ENCODE results near the gene EMC9. TPM values are rescaled to one million over a fixed set of nuclear protein-coding genes. Genes with fewer than 3 reads are reported as not detected.

EMC9 gene
- total RNA-seq, 4 donors from 2014 or later, result 6.4 to 15.4 (median 10.4) TPM

DNA sequence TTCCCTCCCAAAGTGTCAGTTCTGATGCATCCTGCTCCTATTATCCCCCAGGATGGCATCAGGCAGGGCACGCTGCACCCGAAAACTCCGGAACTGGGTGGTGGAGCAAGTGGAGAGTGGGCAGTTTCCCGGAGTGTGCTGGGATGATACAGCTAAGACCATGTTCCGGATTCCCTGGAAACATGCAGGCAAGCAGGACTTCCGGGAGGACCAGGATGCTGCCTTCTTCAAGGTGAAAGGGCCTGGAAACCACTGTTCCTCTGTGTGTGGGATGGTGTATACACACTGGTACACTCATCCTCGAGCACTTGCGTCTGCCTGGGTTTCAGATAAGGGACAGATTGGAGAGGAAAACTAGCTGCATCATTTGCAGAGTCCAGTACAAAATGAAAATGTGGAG, 20.7 kb upstream of the EMC9 start:
- Histone ChIP-seq H3K4me3 (peak overlapping the region; percentile 67 to 71), H3K36me3 (peaks cover 0 to 76% of the 10 kb centered on the region in 2 donors), H3K27ac (peak overlapping the region; percentile 81 to 92 (median 91)), H3K4me1 (peaks cover 0 to 50% (median 24%) of the 10 kb centered on the region in 3 donors), H3K9me3 (no peaks in the 10 kb centered on the region), H3K27me3 (no peaks in the 10 kb centered on the region)
- TF ChIP-seq POLR2A (IDR thresholded peaks at IDR 0.05), result no peak
- no peak for TF ChIP-seq POLR2AphosphoS5 (IDR thresholded peaks at IDR 0.05)
- TF ChIP-seq EP300 (IDR thresholded peaks at IDR 0.05), result no peak
- no peak for TF ChIP-seq CTCF (IDR thresholded peaks at IDR 0.05)
- WGBS, 2 donors (ENCODE audit: low coverage in 1 of 2), result 29% methylated on average over 6 of the region's 8 CpGs; no CpG with 5 or more reads in 1 of the 2 donors
- no peak for ATAC-seq

DNA sequence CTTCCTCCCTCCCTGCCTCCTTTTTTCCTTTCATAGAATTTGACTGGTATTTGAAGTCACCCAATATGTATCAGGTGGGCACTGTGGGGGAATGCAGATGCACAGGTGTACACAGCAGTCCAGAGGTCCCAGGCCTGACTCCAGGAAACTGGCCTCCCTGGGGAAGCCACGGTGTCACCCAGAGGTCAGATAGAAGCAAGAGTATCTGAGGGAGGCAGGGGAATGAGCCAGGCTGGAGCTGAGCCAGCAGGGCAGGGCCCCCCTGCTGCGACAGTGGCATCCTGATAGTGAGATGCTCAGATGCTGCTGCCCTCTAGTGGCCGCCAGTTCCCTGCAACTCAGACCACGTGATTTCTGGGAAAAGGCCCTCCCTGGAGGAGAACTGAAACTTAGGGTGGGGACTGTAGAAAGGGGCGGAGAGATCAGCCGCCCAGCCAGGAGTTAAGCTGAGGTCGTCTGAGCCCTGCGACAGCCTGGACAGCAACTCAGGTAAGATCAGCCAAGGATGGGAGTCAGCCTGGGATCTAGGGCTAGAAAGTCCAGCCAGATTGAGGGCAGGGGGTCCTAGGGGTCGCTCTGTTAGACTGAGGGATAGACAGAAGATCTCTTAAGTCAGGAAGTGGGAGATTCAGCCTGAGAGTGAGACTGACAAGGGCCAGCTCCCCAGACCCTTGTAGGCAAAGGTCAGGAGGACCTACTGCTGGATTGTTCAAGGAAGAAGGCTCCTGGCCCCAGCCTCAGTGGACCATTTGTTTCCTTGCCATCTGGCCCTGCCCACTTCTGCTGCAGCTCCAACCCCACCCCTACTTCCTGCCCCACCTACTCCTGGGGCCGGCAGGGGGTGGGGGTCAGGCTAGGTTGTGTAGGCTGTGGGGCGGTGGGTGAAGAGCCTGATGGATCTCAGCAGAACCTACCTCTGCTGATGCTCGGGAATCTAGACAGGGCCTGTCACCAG, 19.7 kb upstream of the EMC9 start, which contains the start of gene IRF9:
Gene IRF9, plus strand, starts transcription at position 416 of the 955 bp plus-strand sequence. CDS start 880 bp downstream, outside the sequence.
- ATAC-seq, result peak; percentile 94
- H3K36me3 ChIP-seq, result peaks cover 0 to 76% of the 10 kb centered on the region in 2 donors

GRCh38 chr14:24160499-24160849, 19.1 kb upstream of the EMC9 start:
- peak overlapping the region; percentile 13 to 92 (median 91) for H3K27ac ChIP-seq
- H3K27me3 ChIP-seq, result no peaks in the 10 kb centered on the region
- 100% methylated on average over 1 of the region's 4 CpGs; no CpG with 5 or more reads in 1 of the 2 donors for WGBS, 2 donors (ENCODE audit: low coverage in 1 of 2)
- ATAC-seq, result no peak
- H3K9me3 ChIP-seq, result no peaks in the 10 kb centered on the region
- peaks cover 0 to 50% (median 24%) of the 10 kb centered on the region in 3 donors for H3K4me1 ChIP-seq
- peaks cover 0 to 76% of the 10 kb centered on the region in 2 donors for H3K36me3 ChIP-seq
- no peak overlapping the region for H3K4me3 ChIP-seq
- TF ChIP-seq CTCF (IDR thresholded peaks at IDR 0.05) (no peak), POLR2AphosphoS5 (IDR thresholded peaks at IDR 0.05) (no peak), EP300 (IDR thresholded peaks at IDR 0.05) (no peak), POLR2A (IDR thresholded peaks at IDR 0.05) (no peak)

More for the DNA sequence above, 19.7 kb upstream of the EMC9 start, which contains the start of gene IRF9:
- TF ChIP-seq POLR2AphosphoS5 (IDR thresholded peaks at IDR 0.05) (peak; percentile 97), POLR2A (IDR thresholded peaks at IDR 0.05) (peak; percentile 32 to 40), EP300 (IDR thresholded peaks at IDR 0.05) (no peak), CTCF (IDR thresholded peaks at IDR 0.05) (peak in 3 of 4 experiments; percentile 92 to 99 (median 97))
- H3K4me1 ChIP-seq, result peaks cover 0 to 50% (median 24%) of the 10 kb centered on the region in 3 donors
- H3K27ac ChIP-seq, result peak within 1 kb of the TSS; percentile 81 to 92 (median 91)
- 2 to 20% methylated on average over 1 to 7 of the region's 12 CpGs for WGBS, 2 donors (ENCODE audit: low coverage in 1 of 2)
- H3K4me3 ChIP-seq, result peak within 1 kb of the TSS; percentile 67 to 71
- no peaks in the 10 kb centered on the region for H3K9me3 ChIP-seq
- H3K27me3 ChIP-seq, result no peaks in the 10 kb centered on the region

DNA sequence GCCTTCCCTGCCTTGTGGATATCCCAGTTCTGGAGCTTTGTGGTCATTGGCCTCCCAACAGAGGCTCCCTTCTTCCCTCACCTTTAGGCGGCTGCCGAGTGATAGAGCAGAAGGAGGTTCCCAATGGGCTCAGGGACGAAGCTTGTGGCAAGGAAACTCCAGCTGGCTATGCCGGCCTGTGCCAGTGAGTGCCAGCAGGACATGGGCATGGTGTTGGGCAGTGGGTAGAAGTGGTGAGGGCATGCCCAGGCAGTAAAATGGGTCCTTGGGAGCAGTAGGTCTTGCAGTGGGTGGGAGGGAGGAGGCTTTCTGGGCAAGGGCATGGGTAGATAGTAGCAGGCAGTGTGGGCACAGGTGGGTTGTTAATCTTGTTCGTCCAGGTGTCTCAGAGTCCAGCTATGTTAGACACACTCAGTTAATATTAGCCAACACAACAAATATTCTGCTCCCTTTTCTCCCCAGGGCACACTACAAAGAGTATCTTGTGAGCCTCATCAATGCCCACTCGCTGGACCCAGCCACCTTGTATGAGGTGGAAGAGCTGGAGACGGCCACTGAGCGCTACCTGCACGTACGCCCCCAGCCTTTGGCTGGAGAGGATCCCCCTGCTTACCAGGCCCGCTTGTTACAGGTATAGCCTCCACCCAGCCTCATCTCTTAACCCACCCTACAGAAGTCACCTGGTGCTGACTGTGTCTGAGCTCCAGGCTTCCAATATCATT, 18.5 kb upstream of the EMC9 start:
- Histone ChIP-seq H3K36me3 (peaks cover 0 to 76% of the 10 kb centered on the region in 2 donors), H3K4me1 (peaks cover 0 to 45% (median 24%) of the 10 kb centered on the region in 3 donors), H3K27me3 (no peaks in the 10 kb centered on the region), H3K9me3 (no peaks in the 10 kb centered on the region), H3K4me3 (no peak overlapping the region), H3K27ac (peak overlapping the region in 3 of 4 donors; percentile 91 to 92 (median 91))
- ATAC-seq, result no peak
- 60 to 80% methylated on average over 2 of the region's 11 CpGs for WGBS, 2 donors (ENCODE audit: low coverage in 1 of 2)
- TF ChIP-seq CTCF (IDR thresholded peaks at IDR 0.05) (no peak), EP300 (IDR thresholded peaks at IDR 0.05) (no peak), POLR2AphosphoS5 (IDR thresholded peaks at IDR 0.05) (no peak), POLR2A (IDR thresholded peaks at IDR 0.05) (no peak)

All from gastroesophageal sphincter (tissue), 4 donors.